Brain pericyte (primary cell): ENCODE results near the gene CALHM5.

Experiments used
- DNase-seq: peaks from one replicate; pipeline ENCODE4 v3.0.0-alpha.2; 2012; ENCODE audit warnings: low read depth, low spot score

The CALHM5 gene

DNA sequence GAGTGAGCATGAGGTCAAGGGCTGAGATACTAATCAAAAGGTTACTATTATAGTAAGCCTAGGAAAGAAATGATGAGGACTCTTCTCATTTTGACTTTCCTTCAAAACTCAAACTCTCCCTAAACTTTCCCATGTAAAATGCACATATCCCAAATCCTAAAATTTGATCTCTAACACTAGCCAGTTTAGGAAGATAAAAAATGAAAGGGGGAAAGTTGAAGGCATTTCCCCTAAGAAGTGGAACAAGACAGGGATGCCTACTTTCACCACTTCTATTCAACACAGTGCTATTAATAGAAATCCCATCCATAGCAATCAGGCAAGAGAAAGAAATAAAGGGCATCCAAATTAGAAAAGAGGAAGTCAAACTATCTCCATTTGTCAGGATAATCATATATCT is 2.9 kb upstream of the CALHM5 start:
- DNase-seq = no peak

- DNase-seq = no peak
These were observed 696 bp downstream of the CALHM5 start for GRCh38 chr6:116512111-116512559.

- no peak for DNase-seq
These were observed 1.3 kb downstream of the CALHM5 start for GRCh38 chr6:116512734-116513133.

- no peak for DNase-seq
These were observed 1.9 kb downstream of the CALHM5 start for GRCh38 chr6:116513224-116513875.

GRCh38 chr6:116514111-116514510 is 2.7 kb downstream of the CALHM5 start:
- no peak for DNase-seq

DNA sequence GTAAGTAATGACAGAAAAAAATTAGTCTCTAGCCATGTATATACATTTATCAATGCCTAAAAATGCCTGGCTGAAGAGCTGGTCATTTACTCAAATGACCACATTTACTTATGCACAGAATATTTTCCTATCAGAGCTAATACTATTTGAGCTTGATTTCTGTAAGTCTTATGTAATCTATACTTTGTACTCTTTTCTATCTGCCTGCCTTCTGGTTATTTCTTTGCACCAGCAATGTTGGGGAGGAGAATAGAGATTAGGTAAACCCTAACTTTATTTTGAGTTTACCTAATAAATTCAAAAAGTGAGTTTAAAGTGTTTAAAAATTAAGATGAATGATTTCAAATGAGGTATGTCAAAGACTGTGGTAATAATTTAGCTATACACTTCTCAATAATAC is 3.7 kb downstream of the CALHM5 start:
- no peak for DNase-seq

DNA sequence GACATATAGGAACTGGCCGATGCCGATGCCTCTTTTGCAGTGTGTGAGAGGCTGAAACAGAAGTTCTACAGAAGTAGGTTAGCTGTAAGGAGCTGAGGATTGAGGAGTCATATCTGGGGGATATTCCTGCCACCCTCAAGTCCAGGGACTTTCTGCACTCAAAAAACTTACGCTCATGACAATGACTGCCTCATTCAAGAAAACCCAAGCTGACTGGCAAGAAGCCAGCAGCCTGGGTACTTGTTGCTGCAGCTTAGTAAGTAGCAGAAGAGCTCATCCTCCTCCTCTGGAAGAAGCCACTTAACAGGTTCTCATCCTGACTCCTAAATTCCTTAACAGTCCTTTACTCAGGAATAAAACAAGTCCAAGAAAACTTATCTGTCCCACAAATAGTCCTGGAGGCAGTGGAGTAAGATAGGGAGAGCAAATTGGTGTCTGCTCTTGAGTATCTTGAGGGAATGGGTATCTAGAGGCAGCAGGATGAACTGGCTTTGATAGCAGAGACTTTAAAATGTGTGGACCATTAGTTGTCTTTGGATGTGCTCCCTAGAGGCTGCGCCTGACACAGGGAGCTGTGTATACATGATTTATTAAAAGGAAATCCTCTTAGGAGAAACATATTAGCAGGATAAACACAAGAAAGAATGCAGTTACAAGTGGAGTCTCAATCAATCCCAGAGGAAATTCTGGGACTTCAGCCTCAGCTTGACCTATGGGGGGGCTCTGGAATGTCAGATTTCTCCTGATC is 7.4 kb downstream of the CALHM5 start:
- DNase-seq = no peak

GRCh38 chr6:116522896-116523295 is 11.5 kb downstream of the CALHM5 start:
- no peak for DNase-seq

DNA sequence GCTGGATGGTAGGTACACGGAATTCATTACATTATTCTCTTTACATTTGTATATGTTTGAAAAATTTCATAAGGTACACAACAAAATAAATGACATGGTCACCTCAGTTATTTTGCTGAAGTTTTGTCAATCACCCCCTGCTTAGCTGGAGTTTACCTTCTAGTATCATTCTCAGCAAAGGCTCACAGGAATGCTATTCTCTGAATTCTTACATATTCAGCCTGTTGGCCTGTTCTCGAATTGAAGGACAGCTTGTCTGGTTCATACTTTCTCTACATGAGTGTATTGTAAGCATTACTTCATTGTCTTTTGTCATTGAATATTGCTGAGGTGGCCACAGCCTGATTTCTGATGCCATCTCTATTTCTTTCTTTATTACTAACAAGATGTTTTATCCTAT is 12.8 kb downstream of the CALHM5 start:
- DNase-seq = no peak

DNA sequence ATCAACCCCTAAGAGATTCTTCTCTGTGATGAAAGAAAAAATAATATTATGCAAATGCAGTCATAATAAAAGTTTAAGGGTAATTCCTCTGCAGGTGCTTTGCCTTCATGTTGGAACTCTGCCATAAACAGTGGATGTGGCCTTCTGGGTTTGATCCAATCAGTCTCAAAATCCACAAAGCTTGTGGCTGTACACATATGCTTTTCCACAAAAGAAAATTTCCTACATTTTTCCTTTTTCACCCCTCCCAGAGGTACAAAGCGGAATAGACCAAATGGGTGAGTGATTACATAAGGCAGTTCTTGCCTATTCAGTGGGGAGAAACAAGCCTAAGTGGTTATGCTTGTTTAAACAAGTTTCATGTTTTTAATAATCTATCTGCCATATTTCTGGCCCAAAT is 16.7 kb downstream of the CALHM5 start:
- DNase-seq = no peak

DNA sequence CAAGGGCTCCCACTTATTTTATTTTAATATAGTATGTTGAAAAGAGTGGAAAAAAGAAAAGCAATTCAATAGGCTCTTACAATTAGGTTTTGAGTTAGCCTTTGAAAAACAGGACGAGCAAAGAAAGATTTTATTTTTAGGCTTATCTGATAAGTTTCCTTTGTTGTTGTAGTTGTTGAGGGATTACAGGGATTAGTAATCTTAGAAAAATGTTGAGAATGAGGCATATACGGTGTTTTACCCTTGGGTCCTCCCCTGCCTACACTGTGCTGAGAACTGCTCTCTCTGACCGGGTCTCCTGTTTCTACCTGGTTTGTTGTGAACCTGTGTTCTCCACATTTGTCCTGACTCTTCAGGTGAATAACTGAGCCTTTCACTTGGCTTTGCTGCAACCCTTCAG is 17.3 kb downstream of the CALHM5 start:
- no peak for DNase-seq

GRCh38 chr6:116529466-116530290 is 18.2 kb downstream of the CALHM5 start:
- DNase-seq = no peak

- DNase-seq = no peak
These were observed 19.0 kb downstream of the CALHM5 start for GRCh38 chr6:116530436-116530835.

GRCh38 chr6:116531675-116532570 is 20.5 kb downstream of the CALHM5 start:
- DNase-seq = peak; percentile 13

DNA sequence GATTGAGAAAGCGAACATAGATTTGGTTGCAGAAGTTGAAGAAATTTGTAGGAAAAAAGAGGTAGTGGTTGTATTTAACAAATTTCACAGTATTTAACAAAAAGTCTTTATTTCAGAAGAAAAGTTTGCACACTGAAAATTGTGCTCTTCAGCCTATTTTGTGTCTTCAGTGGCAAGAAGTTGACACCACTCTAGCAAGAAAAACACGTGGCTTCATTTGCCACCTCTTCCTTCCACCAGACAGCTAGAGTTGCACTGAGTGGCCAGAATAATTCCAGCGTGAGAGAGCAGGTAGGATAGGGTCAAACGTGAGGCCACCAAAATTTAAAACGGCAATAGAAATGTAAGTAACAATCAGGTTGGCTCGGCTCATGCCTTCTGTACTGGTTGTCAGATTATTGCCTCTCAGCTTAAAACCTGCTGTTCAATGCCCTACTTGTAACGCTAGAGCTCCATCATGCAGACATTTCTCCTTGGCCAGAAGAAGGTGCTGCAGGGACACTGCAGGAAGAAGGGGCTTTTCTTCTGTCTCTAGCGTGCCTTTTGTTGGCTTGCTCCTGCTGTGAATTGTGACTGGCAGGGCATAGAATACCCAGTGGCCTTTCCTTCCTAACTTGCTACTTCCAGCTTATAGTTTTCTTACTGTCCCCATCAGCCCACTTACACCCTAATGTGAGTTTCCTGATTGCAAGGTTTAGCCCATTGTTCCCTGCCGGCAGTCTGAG is 22.0 kb downstream of the CALHM5 start:
- no peak for DNase-seq

GRCh38 chr6:116535109-116535508 is 23.7 kb downstream of the CALHM5 start:
- DNase-seq = no peak

GRCh38 chr6:116536216-116536621 is 24.8 kb downstream of the CALHM5 start:
- DNase-seq = peak; percentile 29

DNA sequence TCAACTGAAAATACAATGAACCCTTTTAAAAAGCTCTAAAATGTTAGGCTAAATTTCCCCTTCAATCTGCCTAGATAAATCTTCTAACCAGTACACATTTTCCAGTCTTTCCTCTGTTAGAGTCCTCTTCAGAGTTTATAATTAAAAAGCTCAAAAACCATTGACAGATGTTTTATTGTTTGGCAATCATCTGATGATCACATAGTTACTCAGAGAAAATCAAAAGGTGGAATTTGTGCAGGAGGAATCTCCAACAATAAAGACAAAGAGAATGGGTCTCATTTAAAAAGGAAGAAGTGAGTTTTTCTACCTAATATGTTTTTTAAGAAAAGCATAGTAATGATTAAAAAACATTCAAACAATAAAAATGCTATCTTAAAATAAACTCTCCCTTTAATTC is 31.0 kb downstream of the CALHM5 start:
- no peak for DNase-seq

- no peak for DNase-seq
These were observed 31.7 kb downstream of the CALHM5 start for GRCh38 chr6:116543149-116543548.

DNA sequence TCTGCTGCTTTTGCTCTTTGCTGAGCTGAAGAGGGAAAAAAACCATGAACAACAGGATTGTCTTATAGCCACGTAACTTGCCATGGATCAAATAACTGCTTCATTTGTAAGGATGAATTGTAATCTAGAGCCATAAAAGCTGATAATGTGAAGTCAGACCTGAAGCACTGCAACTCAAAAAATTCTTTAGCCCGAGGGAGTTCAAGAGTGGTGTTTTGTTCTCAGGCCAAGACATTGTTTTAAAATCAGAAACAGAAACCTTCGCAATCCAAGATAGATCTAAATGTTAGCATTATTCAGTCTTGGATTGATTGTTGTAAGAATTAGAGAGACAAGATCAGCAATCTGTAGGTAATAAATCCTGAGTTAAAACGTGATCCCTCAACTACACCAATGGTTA is 34.2 kb downstream of the CALHM5 start, which contains the start of gene TRAPPC3L:
Gene TRAPPC3L (minus strand): TSS at position 34 of the 400 bp plus-strand sequence. CDS start 170 bp downstream, outside the sequence.
- no peak for DNase-seq

GRCh38 chr6:116547358-116547757 is 35.9 kb downstream of the CALHM5 start:
- DNase-seq = no peak
